MM.1S (cell line): ENCODE data around the gene GCK.

Experiments used
- DNase-seq: peaks from one replicate; pipeline ENCODE4 v3.0.0-alpha.2; 2015
- H2AFZ ChIP-seq: fragments of 300-600 bp; sonication (generic); 2 replicates; pipeline ENCODE4 v1.6.0; 2016; ENCODE audit warnings: antibody characterized with exemption, low read length
- H3F3A ChIP-seq: fragments of 300-600 bp; sonication (generic); 2 replicates; pipeline ENCODE4 v1.6.1; 2016; ENCODE audit warnings: mild to moderate bottlenecking, antibody characterized with exemption, low read length, moderate library complexity, mixed read lengths; ENCODE audit not compliant: insufficient read depth
- H3K27ac ChIP-seq: fragments of 300-600 bp; sonication (generic); 2 replicates; pipeline ENCODE4 v1.5.1; 2016; ENCODE audit warnings: mild to moderate bottlenecking, low read length
- H3K27me3 ChIP-seq: fragments of 300-600 bp; sonication (generic); replicated peaks from 2 replicates; pipeline ENCODE4 v1.6.0; 2016; ENCODE audit warnings: low read length; ENCODE audit not compliant: insufficient read depth
- H3K36me3 ChIP-seq: fragments of 300-600 bp; sonication (generic); replicated peaks from 2 replicates; pipeline ENCODE4 v1.6.1; 2016; ENCODE audit warnings: mild to moderate bottlenecking, low read length, mixed read lengths; ENCODE audit not compliant: insufficient read depth
- H3K4me1 ChIP-seq: fragments of 300-600 bp; sonication (generic); 2 replicates; pipeline ENCODE4 v1.6.1; 2016; ENCODE audit warnings: low read length, mixed read lengths
- H3K4me2 ChIP-seq: fragments of 300-600 bp; sonication (generic); 2 replicates; pipeline ENCODE4 v1.6.0; 2016; ENCODE audit warnings: low read depth, low read length
- H3K4me3 ChIP-seq: fragments of 300-600 bp; sonication (generic); 2 replicates; pipeline ENCODE4 v1.5.1; 2016; ENCODE audit warnings: low read length, mixed read lengths
- H3K79me2 ChIP-seq: fragments of 300-600 bp; sonication (generic); 2 replicates; pipeline ENCODE4 v1.6.1; 2016; ENCODE audit warnings: mixed run types, low read length, mixed read lengths
- H3K9ac ChIP-seq: fragments of 300-600 bp; sonication (generic); 2 replicates; pipeline ENCODE4 v1.6.1; 2016; ENCODE audit warnings: low read length, mixed read lengths
- H3K9me2 ChIP-seq: fragments of 300-600 bp; sonication (generic); replicated peaks from 2 replicates; pipeline ENCODE4 v1.6.1; 2016; ENCODE audit warnings: mild to moderate bottlenecking, low read length, mixed read lengths; ENCODE audit not compliant: insufficient read depth
- H3K9me3 ChIP-seq: fragments of 300-600 bp; sonication (generic); replicated peaks from 2 replicates; pipeline ENCODE4 v1.6.1; 2016; ENCODE audit warnings: mild to moderate bottlenecking, low read length, mixed read lengths; ENCODE audit not compliant: insufficient read depth
- H4K20me1 ChIP-seq: fragments of 300-600 bp; sonication (generic); 2 replicates; pipeline ENCODE4 v1.6.1; 2016; ENCODE audit warnings: mild to moderate bottlenecking, low read length, moderate library complexity, mixed read lengths; ENCODE audit not compliant: insufficient read depth
- CTCF ChIP-seq: fragments of 300-600 bp; sonication (generic); IDR thresholded peaks from 2 replicates; pipeline ENCODE4 v1.5.1; 2016; ENCODE audit warnings: antibody characterized with exemption, low read length, mixed read lengths
- EZH2 ChIP-seq: fragments of 300-600 bp; sonication (generic); optimal IDR thresholded peaks from 2 replicates; pipeline ENCODE3; 2017; ENCODE audit warnings: low read depth, mild to moderate bottlenecking, antibody characterized with exemption, low read length, mixed read lengths
- EZH2phosphoT487 ChIP-seq: fragments of 300-600 bp; sonication (generic); IDR thresholded peaks from 2 replicates; pipeline ENCODE4 v1.6.1; 2018; ENCODE audit warnings: antibody characterized with exemption, low read length

Gene GCK

GRCh38 chr7:44104860-44105771 is 84.1 kb downstream of the GCK start:
- Histone ChIP-seq H3F3A (no peaks in the 10 kb centered on the region), H3K9me2 (no peaks in the 10 kb centered on the region), H3K27ac (no peak overlapping the region), H3K36me3 (no peaks in the 10 kb centered on the region), H3K9me3 (no peaks in the 10 kb centered on the region), H3K79me2 (no peaks in the 10 kb centered on the region), H3K27me3 (peaks cover 14% of the 10 kb centered on the region), H4K20me1 (no peaks in the 10 kb centered on the region), H2AFZ (no peak overlapping the region), H3K4me1 (no peaks in the 10 kb centered on the region), H3K4me2 (no peak overlapping the region), H3K9ac (no peak overlapping the region), H3K4me3 (no peak overlapping the region)
- TF ChIP-seq EZH2 (no peak), CTCF (no peak), EZH2phosphoT487 (no peak)
- DNase-seq, result no peak

GRCh38 chr7:44103923-44104859 is 85.0 kb downstream of the GCK start, which contains the start of gene AEBP1:
AEBP1 (plus strand) TSS chr7:44104345; CDS start chr7:44104666, 321 bp downstream.
- no peak for TF ChIP-seq CTCF
- no peak within 1 kb of the TSS for H3K4me2 ChIP-seq
- no peak within 1 kb of the TSS for H3K27ac ChIP-seq
- H3K27me3 ChIP-seq, result peaks cover 14% of the 10 kb centered on the region
- no peak for DNase-seq
- no peak within 1 kb of the TSS for H3K9ac ChIP-seq
- no peaks in the 10 kb centered on the region for H3K4me1 ChIP-seq
- H3K9me2 ChIP-seq, result no peaks in the 10 kb centered on the region
- no peaks in the 10 kb centered on the region for H3K36me3 ChIP-seq
- no peaks in the 10 kb centered on the region for H4K20me1 ChIP-seq
- H3K79me2 ChIP-seq, result no peaks in the 10 kb centered on the region
- no peaks in the 10 kb centered on the region for H3F3A ChIP-seq
- H3K4me3 ChIP-seq, result no peak within 1 kb of the TSS
- H2AFZ ChIP-seq, result no peak within 1 kb of the TSS
- H3K9me3 ChIP-seq, result no peaks in the 10 kb centered on the region

GRCh38 chr7:44103566-44103922 is 85.7 kb downstream of the GCK start:
- no peak overlapping the region for H3K27ac ChIP-seq
- H4K20me1 ChIP-seq, result no peaks in the 10 kb centered on the region
- no peak overlapping the region for H3K4me2 ChIP-seq
- no peak overlapping the region for H3K4me3 ChIP-seq
- no peak for DNase-seq
- no peaks in the 10 kb centered on the region for H3K9me2 ChIP-seq
- no peaks in the 10 kb centered on the region; the same call in 1 of the 2 replicates for H3K4me1 ChIP-seq
- no peak overlapping the region for H2AFZ ChIP-seq
- no peak for TF ChIP-seq EZH2
- no peak for TF ChIP-seq CTCF
- no peak for TF ChIP-seq EZH2phosphoT487
- H3K9me3 ChIP-seq, result no peaks in the 10 kb centered on the region
- peaks cover 14% of the 10 kb centered on the region for H3K27me3 ChIP-seq
- no peak overlapping the region for H3K9ac ChIP-seq
- no peaks in the 10 kb centered on the region for H3K36me3 ChIP-seq
- no peaks in the 10 kb centered on the region for H3K79me2 ChIP-seq
- H3F3A ChIP-seq, result no peaks in the 10 kb centered on the region
